Neural cell (in vitro differentiated cells): ENCODE data around the gene SCUBE2. TPM values are rescaled to one million over a fixed set of nuclear protein-coding genes. Genes with fewer than 3 reads are reported as not detected.

Source experiments
- H2AFZ ChIP-seq: fragments of 200-600, 300-800 bp; sonication (generic), shearing (Covaris generic); 2 replicates; pipeline ENCODE4 v1.6.0; 2014; ENCODE audit warnings: low read depth, mild to moderate bottlenecking, antibody characterized with exemption, low read length, moderate library complexity
- H3F3A ChIP-seq: fragments of 200-600 bp; shearing (Covaris generic); 2 replicates; pipeline ENCODE4 v1.6.1; 2016; ENCODE audit warnings: mild to moderate bottlenecking, moderate library complexity, mixed read lengths, antibody characterized with exemption, low read length; ENCODE audit not compliant: insufficient read depth, poor library complexity, severe bottlenecking
- H3K27ac ChIP-seq: fragments of 200-600, 300-800 bp; sonication (generic), shearing (Covaris generic); 2 replicates; pipeline ENCODE4 v1.5.1; 2014; ENCODE audit warnings: mild to moderate bottlenecking, low read length, moderate library complexity
- H3K27me3 ChIP-seq: fragments of 300-800, 200-600 bp; sonication (generic), shearing (Covaris generic); 2 replicates; pipeline ENCODE4 v1.6.0; 2014; ENCODE audit warnings: mild to moderate bottlenecking, low read depth, low read length, moderate library complexity; ENCODE audit not compliant: insufficient read depth
- H3K36me3 ChIP-seq: fragments of 300-800, 200-600 bp; sonication (generic), shearing (Covaris generic); 2 replicates; pipeline ENCODE4 v1.5.1; 2014; ENCODE audit warnings: mild to moderate bottlenecking, antibody characterized with exemption, low read length, moderate library complexity; ENCODE audit not compliant: insufficient read depth
- H3K4me2 ChIP-seq: fragments of 300-800, 200-600 bp; sonication (generic), shearing (Covaris generic); 2 replicates; pipeline ENCODE4 v1.6.0; 2014; ENCODE audit warnings: mild to moderate bottlenecking, low read length
- H3K4me3 ChIP-seq: fragments of 300-800, 200-600 bp; sonication (generic), shearing (Covaris generic); 2 replicates; pipeline ENCODE4 v1.5.1; 2014; ENCODE audit warnings: mild to moderate bottlenecking, low read length, moderate library complexity
- H3K79me2 ChIP-seq: fragments of 200-600 bp; shearing (Covaris generic); replicated peaks from 2 replicates; pipeline ENCODE4 v1.6.0; 2014; ENCODE audit warnings: mild to moderate bottlenecking, low read length, moderate library complexity; ENCODE audit not compliant: insufficient read depth
- H3K9ac ChIP-seq: fragments of 300-800, 200-600 bp; sonication (generic), shearing (Covaris generic); 2 replicates; pipeline ENCODE4 v1.6.1; 2016; ENCODE audit warnings: mild to moderate bottlenecking, low read length, mixed read lengths
- H3K9me2 ChIP-seq: fragments of 200-600 bp; shearing (Covaris generic); 2 replicates; pipeline ENCODE4 v1.6.1; 2016; ENCODE audit warnings: mild to moderate bottlenecking, low read length, mixed read lengths; ENCODE audit not compliant: insufficient read depth
- H3K9me3 ChIP-seq: fragments of 200-600, 300-800 bp; sonication (generic), shearing (Covaris generic); 2 replicates; pipeline ENCODE4 v1.6.1; 2016; ENCODE audit warnings: mild to moderate bottlenecking, mixed run types, low read length, moderate library complexity, mixed read lengths
- H4K20me1 ChIP-seq: fragments of 200-600 bp; shearing (Covaris generic); 2 replicates; pipeline ENCODE4 v1.6.1; 2016; ENCODE audit warnings: mild to moderate bottlenecking, mixed run types; ENCODE audit not compliant: insufficient read depth
- CTCF ChIP-seq: fragments of 450-650 bp; IDR thresholded peaks from 2 replicates; pipeline ENCODE4 v1.5.1; 2014; ENCODE audit warnings: antibody characterized with exemption, mild to moderate bottlenecking, moderate library complexity; ENCODE audit not compliant: poor library complexity, severe bottlenecking
- EP300 ChIP-seq: fragments of 450-650 bp; conservative IDR thresholded peaks from 2 replicates; pipeline ENCODE4 v1.6.1; 2014; ENCODE audit warnings: antibody characterized with exemption, mild to moderate bottlenecking, moderate library complexity; ENCODE audit not compliant: poor library complexity, severe bottlenecking
- EZH2 ChIP-seq: fragments of 200-600, 300-800 bp; shearing (Covaris generic), sonication (generic); IDR thresholded peaks from 2 replicates; pipeline ENCODE4 v1.6.1; 2014; ENCODE audit warnings: antibody characterized with exemption, low read length, borderline replicate concordance, mild to moderate bottlenecking; ENCODE audit not compliant: insufficient read depth, poor library complexity, severe bottlenecking
- MXI1 ChIP-seq: fragments of 450-650 bp; conservative IDR thresholded peaks from 2 replicates; pipeline ENCODE4 v1.6.1; 2014; ENCODE audit warnings: antibody characterized with exemption, mild to moderate bottlenecking; ENCODE audit not compliant: poor library complexity, severe bottlenecking
- POLR2AphosphoS5 ChIP-seq: IDR thresholded peaks from 2 replicates; pipeline ENCODE4 v1.6.1; 2012
- RAD21 ChIP-seq: fragments of 450-650 bp; conservative IDR thresholded peaks from 2 replicates; pipeline ENCODE4 v1.6.1; 2014; ENCODE audit warnings: antibody characterized with exemption, mild to moderate bottlenecking, moderate library complexity
- SMC3 ChIP-seq: fragments of 450-650 bp; conservative IDR thresholded peaks from 2 replicates; pipeline ENCODE4 v1.6.1; 2014; ENCODE audit warnings: antibody characterized with exemption, mild to moderate bottlenecking, moderate library complexity; ENCODE audit not compliant: poor library complexity
- TAF1 ChIP-seq: IDR thresholded peaks from 2 replicates; pipeline ENCODE4 v1.6.1; 2012; ENCODE audit warnings: low read depth
- polyA plus RNA-seq: library from polyadenylated mRNA; depleted of rRNA; stranded (reverse); fragments of >200 nt; gene quantifications from 2 replicates; pipeline ENCODE4 v1.2.3, GENCODE V29; 2014
- TF ChIP-seq, protein P1 (sequence below): IDR thresholded peaks from 2 replicates; pipeline ENCODE4 v1.6.1; 2012; ENCODE audit warnings: borderline replicate concordance

SCUBE2 gene
- polyA plus RNA-seq, 1 donor from 2014 or later, result 2.6 TPM

DNA sequence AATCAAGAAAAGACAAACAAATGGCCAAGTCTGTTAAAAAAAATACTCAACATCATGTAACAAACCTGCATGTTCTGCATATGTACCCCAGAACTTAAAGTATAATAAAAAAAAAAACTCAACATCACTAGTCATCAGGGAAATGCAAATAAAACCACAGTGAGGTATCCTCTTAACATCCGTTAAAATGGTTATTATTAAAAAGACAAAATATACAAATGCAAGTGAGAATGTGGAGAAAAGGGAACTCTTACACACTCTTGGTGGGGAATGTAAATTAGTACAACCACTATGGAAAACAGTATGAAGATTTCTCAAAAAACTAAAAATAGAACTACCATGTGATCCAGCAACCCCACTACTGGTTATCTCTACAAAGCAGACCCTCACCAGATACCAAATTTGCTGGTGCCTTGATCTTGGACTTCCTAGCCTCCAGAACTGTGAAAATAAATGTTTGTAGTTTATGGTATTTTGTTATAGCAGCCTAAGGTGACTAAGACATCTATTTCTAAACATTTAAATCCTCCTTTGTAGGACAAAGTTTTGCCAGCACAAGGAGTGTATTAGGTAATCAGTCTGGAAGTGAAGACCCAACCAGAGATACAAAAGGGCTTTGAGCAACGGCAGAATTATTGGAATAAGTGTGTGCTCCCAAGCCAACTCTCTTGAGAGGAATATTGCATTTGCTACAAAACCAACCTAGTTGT is 32.4 kb upstream of the SCUBE2 start:
- H3K9me3 ChIP-seq, result no peaks in the 10 kb centered on the region
- TF ChIP-seq POLR2AphosphoS5 (no peak), EP300 (no peak), TAF1 (no peak), RAD21 (no peak), EZH2 (no peak), MXI1 (no peak), CTCF (no peak), SMC3 (no peak)
- TF ChIP-seq, protein P1, sequence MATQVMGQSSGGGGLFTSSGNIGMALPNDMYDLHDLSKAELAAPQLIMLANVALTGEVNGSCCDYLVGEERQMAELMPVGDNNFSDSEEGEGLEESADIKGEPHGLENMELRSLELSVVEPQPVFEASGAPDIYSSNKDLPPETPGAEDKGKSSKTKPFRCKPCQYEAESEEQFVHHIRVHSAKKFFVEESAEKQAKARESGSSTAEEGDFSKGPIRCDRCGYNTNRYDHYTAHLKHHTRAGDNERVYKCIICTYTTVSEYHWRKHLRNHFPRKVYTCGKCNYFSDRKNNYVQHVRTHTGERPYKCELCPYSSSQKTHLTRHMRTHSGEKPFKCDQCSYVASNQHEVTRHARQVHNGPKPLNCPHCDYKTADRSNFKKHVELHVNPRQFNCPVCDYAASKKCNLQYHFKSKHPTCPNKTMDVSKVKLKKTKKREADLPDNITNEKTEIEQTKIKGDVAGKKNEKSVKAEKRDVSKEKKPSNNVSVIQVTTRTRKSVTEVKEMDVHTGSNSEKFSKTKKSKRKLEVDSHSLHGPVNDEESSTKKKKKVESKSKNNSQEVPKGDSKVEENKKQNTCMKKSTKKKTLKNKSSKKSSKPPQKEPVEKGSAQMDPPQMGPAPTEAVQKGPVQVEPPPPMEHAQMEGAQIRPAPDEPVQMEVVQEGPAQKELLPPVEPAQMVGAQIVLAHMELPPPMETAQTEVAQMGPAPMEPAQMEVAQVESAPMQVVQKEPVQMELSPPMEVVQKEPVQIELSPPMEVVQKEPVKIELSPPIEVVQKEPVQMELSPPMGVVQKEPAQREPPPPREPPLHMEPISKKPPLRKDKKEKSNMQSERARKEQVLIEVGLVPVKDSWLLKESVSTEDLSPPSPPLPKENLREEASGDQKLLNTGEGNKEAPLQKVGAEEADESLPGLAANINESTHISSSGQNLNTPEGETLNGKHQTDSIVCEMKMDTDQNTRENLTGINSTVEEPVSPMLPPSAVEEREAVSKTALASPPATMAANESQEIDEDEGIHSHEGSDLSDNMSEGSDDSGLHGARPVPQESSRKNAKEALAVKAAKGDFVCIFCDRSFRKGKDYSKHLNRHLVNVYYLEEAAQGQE, result no peak

GRCh38 chr11:9121469-9121796 is 30.0 kb upstream of the SCUBE2 start:
- H3K9ac ChIP-seq, result no peak overlapping the region
- H3K4me3 ChIP-seq, result no peak overlapping the region
- no peaks in the 10 kb centered on the region for H3K79me2 ChIP-seq
- no peak for TF ChIP-seq EP300
- no peak for TF ChIP-seq TAF1
- no peak for TF ChIP-seq SMC3
- TF ChIP-seq, protein P1, result no peak
- TF ChIP-seq EZH2, result no peak
- TF ChIP-seq RAD21, result no peak
- no peak for TF ChIP-seq MXI1
- TF ChIP-seq CTCF, result no peak
- TF ChIP-seq POLR2AphosphoS5, result no peak
- H3K9me3 ChIP-seq, result no peaks in the 10 kb centered on the region
- no peak overlapping the region for H2AFZ ChIP-seq
- no peaks in the 10 kb centered on the region for H3F3A ChIP-seq
- H3K27ac ChIP-seq, result no peak overlapping the region
- no peaks in the 10 kb centered on the region for H3K9me2 ChIP-seq
- H4K20me1 ChIP-seq, result no peaks in the 10 kb centered on the region
- H3K4me2 ChIP-seq, result no peak overlapping the region
- no peaks in the 10 kb centered on the region for H3K36me3 ChIP-seq
- no peaks in the 10 kb centered on the region for H3K27me3 ChIP-seq

More for the DNA sequence above, 32.4 kb upstream of the SCUBE2 start:
- no peak overlapping the region for H3K4me3 ChIP-seq
- no peaks in the 10 kb centered on the region for H3K9me2 ChIP-seq
- no peak overlapping the region for H3K9ac ChIP-seq
- no peaks in the 10 kb centered on the region for H3K79me2 ChIP-seq
- H3K36me3 ChIP-seq, result no peaks in the 10 kb centered on the region
- H3K4me2 ChIP-seq, result no peak overlapping the region
- no peak overlapping the region for H2AFZ ChIP-seq
- H3F3A ChIP-seq, result no peaks in the 10 kb centered on the region
- no peaks in the 10 kb centered on the region for H4K20me1 ChIP-seq
- no peak overlapping the region for H3K27ac ChIP-seq
- no peaks in the 10 kb centered on the region for H3K27me3 ChIP-seq
